ENCODE measurements around the gene SNRNP70.

SNRNP70 gene

DNA sequence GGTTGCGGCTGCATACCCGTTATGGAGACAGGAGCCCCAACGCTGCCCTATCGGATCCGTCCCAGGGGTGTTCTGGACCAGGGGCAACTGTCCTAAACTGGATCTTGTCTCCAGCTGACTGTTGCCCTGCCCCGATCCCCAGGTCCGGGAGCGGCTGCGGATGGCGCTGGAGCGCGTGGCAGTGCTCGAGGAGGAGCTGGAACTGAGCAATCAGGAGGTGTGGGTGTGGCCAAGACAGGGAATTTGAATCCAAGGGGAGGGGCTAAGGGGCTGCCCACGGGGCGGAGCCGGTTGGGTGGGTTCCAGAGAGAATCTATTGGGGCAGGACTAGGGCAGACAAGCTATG lies 44.0 kb downstream of the SNRNP70 start:
- H3K4me3 ChIP-seq (ENCODE audit: low read depth in 1 of 2, low read length in 1 of 2) = no peak overlapping the region
- H3K36me3 ChIP-seq = no peaks in the 10 kb centered on the region
- H3K9me3 ChIP-seq = no peaks in the 10 kb centered on the region
- TF ChIP-seq CTCF (IDR thresholded peaks at IDR 0.05) = no peak
- peaks cover 12 to 18% of the 10 kb centered on the region in 2 experiments for H3K4me1 ChIP-seq (ENCODE audit: control insufficient read depth in 1 of 2, insufficient read depth in 1 of 2, low read depth in 1 of 2, low read length in 1 of 2)
- peaks cover 54% of the 10 kb centered on the region for H3K27me3 ChIP-seq
- no peak overlapping the region for H3K27ac ChIP-seq

- Histone ChIP-seq H3K36me3 (no peaks in the 10 kb centered on the region), H3K4me3 (ENCODE audit: low read depth in 1 of 2, low read length in 1 of 2) (no peak overlapping the region)
- no peak for TF ChIP-seq CTCF (IDR thresholded peaks at IDR 0.05)
Measured at GRCh38 chr19:49130325-49130724, 45.1 kb downstream of the SNRNP70 start.

DNA sequence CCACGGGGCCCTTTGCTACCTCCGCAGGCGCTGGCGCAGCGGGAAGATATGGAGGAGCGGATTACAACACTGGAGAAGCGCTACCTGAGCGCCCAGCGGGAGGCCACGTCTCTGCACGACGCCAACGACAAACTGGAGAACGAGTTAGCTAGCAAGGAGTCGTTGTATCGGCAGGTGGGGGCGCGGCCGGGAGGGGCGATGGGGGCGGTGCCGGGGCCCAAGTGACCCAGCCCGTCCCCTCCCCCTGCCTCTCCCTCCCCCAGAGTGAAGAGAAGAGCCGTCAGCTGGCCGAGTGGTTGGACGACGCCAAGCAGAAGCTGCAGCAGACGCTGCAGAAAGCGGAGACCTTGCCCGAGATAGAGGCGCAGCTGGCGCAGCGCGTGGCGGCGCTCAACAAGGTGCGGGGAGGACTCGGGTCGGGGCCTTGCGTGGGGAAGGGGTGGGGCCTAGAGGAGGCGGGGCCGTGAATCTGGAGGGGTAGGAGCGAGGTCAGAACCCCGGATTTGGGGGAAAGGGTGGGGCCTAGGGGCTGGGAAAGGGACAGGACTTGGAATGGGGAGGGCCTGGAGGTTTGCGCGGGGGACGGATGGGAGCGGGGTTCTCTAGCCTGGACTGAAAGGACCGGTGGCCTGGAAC lies 47.8 kb downstream of the SNRNP70 start:
- Histone ChIP-seq H3K36me3 (no peaks in the 10 kb centered on the region), H3K9me3 (no peaks in the 10 kb centered on the region), H3K27ac (no peak overlapping the region), H3K4me3 (ENCODE audit: low read depth in 1 of 2, low read length in 1 of 2) (peak overlapping the region in 1 of 2 experiments; percentile 20), H3K4me1 (ENCODE audit: control insufficient read depth in 1 of 2, insufficient read depth in 1 of 2, low read depth in 1 of 2, low read length in 1 of 2) (peaks cover 7 to 10% of the 10 kb centered on the region in 2 experiments), H3K27me3 (peaks cover 59% of the 10 kb centered on the region)
- no peak for TF ChIP-seq CTCF (IDR thresholded peaks at IDR 0.05)

More at GRCh38 chr19:49130325-49130724, 45.1 kb downstream of the SNRNP70 start:
- H3K4me1 ChIP-seq (ENCODE audit: control insufficient read depth in 1 of 2, insufficient read depth in 1 of 2, low read depth in 1 of 2, low read length in 1 of 2) = peaks cover 12 to 18% of the 10 kb centered on the region in 2 experiments
- H3K27ac ChIP-seq = no peak overlapping the region
- peaks cover 54% of the 10 kb centered on the region for H3K27me3 ChIP-seq
- no peaks in the 10 kb centered on the region for H3K9me3 ChIP-seq

DNA sequence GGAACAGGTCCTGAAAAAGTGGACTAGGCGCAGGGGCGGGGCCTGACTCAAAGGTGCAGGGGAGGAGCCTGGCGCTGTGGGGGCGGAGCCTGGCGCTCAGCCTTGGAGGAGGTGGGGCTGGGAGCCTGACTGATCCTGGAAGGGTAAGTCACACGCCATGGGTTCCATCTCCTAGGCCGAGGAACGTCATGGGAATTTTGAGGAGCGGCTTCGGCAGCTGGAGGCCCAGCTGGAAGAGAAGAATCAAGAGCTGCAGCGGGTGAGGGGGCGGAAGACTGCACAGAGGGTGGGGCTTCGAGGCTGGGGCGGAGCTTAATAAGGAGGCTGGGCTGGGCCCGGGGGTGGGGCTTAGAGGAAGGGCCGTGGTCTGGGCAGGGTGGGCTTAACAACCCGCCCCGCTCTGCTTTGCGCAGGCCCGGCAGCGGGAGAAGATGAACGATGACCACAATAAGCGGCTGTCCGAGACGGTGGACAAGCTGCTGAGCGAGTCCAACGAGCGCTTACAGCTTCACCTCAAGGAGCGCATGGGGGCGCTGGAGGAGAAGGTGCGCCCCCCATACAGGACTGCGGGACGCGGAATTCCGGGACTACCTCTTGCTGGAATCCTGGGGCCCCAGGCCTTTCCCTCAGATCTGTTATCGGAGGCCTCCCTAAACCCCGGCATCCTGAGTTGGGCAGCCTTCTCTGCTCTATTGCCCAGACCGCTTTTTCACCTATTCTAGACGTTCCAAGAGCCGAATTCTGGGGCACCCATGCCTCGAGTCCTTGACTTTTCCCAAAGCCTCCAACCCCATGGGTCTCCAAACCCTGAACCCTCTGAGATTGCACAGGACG lies 48.6 kb downstream of the SNRNP70 start:
- Histone ChIP-seq H3K4me3 (ENCODE audit: low read depth in 1 of 2, low read length in 1 of 2) (peak overlapping the region; percentile 7 to 20), H3K27ac (no peak overlapping the region), H3K4me1 (ENCODE audit: control insufficient read depth in 1 of 2, insufficient read depth in 1 of 2, low read depth in 1 of 2, low read length in 1 of 2) (peaks cover 7% of the 10 kb centered on the region in 2 experiments), H3K36me3 (no peaks in the 10 kb centered on the region), H3K27me3 (peaks cover 59% of the 10 kb centered on the region), H3K9me3 (no peaks in the 10 kb centered on the region)
- no peak for TF ChIP-seq CTCF (IDR thresholded peaks at IDR 0.05)

DNA sequence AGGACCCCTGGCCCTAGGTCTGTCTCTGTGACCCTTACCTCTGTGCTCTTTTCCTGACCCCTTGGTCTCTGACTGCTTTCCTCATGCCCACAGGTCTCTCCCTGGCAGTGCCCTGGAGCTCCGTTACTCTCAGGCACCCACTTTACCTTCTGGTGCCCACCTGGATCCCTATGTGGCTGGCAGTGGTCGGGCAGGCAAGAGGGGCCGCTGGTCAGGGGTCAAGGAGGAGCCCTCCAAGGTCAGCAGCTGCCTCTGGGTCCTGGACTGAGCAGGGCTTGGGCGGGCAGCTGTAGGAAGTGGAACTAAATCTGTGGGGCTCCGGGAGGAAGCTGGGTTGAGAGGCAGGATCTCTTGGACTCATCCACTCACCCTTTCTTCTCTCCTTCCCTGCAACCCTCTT lies 50.4 kb downstream of the SNRNP70 start:
- Histone ChIP-seq H3K27me3 (peaks cover 50% of the 10 kb centered on the region), H3K36me3 (no peaks in the 10 kb centered on the region), H3K4me3 (ENCODE audit: low read depth in 1 of 2, low read length in 1 of 2) (no peak overlapping the region), H3K9me3 (no peaks in the 10 kb centered on the region), H3K4me1 (ENCODE audit: control insufficient read depth in 1 of 2, insufficient read depth in 1 of 2, low read depth in 1 of 2, low read length in 1 of 2) (peaks cover 7% of the 10 kb centered on the region in 2 experiments), H3K27ac (no peak overlapping the region)
- no peak for TF ChIP-seq CTCF (IDR thresholded peaks at IDR 0.05)
